DOHH2 (cell line): Measurements from ENCODE around the gene LARGE1.

ENCODE experiments used
- EZH2phosphoT487 ChIP-seq: fragments of 200-600 bp; sonication (generic); IDR thresholded peaks from 2 replicates; pipeline ENCODE4 v1.6.1; 2017; ENCODE audit warnings: borderline replicate concordance, mild to moderate bottlenecking, antibody characterized with exemption, low read length, moderate library complexity, mixed read lengths
- TF ChIP-seq, protein P1 (sequence below): fragments of 200-600 bp; sonication (generic); IDR thresholded peaks from one replicate; pipeline ENCODE4 v1.5.1; 2014; ENCODE audit warnings: antibody characterized with exemption, mild to moderate bottlenecking, low read depth, low read length; ENCODE audit not compliant: poor library complexity, severe bottlenecking

- TF ChIP-seq, protein P1, sequence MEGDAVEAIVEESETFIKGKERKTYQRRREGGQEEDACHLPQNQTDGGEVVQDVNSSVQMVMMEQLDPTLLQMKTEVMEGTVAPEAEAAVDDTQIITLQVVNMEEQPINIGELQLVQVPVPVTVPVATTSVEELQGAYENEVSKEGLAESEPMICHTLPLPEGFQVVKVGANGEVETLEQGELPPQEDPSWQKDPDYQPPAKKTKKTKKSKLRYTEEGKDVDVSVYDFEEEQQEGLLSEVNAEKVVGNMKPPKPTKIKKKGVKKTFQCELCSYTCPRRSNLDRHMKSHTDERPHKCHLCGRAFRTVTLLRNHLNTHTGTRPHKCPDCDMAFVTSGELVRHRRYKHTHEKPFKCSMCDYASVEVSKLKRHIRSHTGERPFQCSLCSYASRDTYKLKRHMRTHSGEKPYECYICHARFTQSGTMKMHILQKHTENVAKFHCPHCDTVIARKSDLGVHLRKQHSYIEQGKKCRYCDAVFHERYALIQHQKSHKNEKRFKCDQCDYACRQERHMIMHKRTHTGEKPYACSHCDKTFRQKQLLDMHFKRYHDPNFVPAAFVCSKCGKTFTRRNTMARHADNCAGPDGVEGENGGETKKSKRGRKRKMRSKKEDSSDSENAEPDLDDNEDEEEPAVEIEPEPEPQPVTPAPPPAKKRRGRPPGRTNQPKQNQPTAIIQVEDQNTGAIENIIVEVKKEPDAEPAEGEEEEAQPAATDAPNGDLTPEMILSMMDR, result no peak
- TF ChIP-seq EZH2phosphoT487, result no peak
Measured at GRCh38 chr22:33674357-33674756, 245.9 kb downstream of the LARGE1 start.
